GM19438 (cell line): Measurements from ENCODE around the gene MALAT1.

Experiments
- ATAC-seq: cut with Tn5 transposase; IDR thresholded peaks from one replicate; pipeline ENCODE4 v1.9.1; 2021; ENCODE audit warnings: low read depth; ENCODE audit not compliant: unreplicated experiment

The MALAT1 gene

GRCh38 chr11:65478388-65479183 lies 20.3 kb upstream of the MALAT1 start:
- no peak for ATAC-seq

GRCh38 chr11:65479184-65480145 lies 19.4 kb upstream of the MALAT1 start:
- no peak for ATAC-seq

GRCh38 chr11:65482306-65482850 lies 16.5 kb upstream of the MALAT1 start:
- no peak for ATAC-seq

- no peak for ATAC-seq
Observed at GRCh38 chr11:65485920-65486219, 13.0 kb upstream of the MALAT1 start.

GRCh38 chr11:65486570-65487466 lies 12.0 kb upstream of the MALAT1 start:
- no peak for ATAC-seq

- peak; percentile 57 for ATAC-seq
Observed at GRCh38 chr11:65487467-65488272, 11.2 kb upstream of the MALAT1 start.

GRCh38 chr11:65488273-65489034 lies 10.4 kb upstream of the MALAT1 start:
- ATAC-seq = no peak

GRCh38 chr11:65489035-65489705 lies 9.7 kb upstream of the MALAT1 start:
- no peak for ATAC-seq

- ATAC-seq = no peak
Observed at GRCh38 chr11:65489706-65490320, 9.0 kb upstream of the MALAT1 start.

- no peak for ATAC-seq
Observed at GRCh38 chr11:65491163-65491465, 7.7 kb upstream of the MALAT1 start.

- ATAC-seq = no peak
Observed at GRCh38 chr11:65491614-65492386, 7.0 kb upstream of the MALAT1 start.

- ATAC-seq = no peak
Observed at GRCh38 chr11:65492387-65492636, 6.5 kb upstream of the MALAT1 start.

- no peak for ATAC-seq
Observed at GRCh38 chr11:65492637-65493366, 6.0 kb upstream of the MALAT1 start.

GRCh38 chr11:65493367-65494176 lies 5.3 kb upstream of the MALAT1 start:
- no peak for ATAC-seq

- no peak for ATAC-seq
Observed at GRCh38 chr11:65496304-65497140, 2.3 kb upstream of the MALAT1 start.
